ENCODE results near the gene DCLK2.

DCLK2 gene

DNA sequence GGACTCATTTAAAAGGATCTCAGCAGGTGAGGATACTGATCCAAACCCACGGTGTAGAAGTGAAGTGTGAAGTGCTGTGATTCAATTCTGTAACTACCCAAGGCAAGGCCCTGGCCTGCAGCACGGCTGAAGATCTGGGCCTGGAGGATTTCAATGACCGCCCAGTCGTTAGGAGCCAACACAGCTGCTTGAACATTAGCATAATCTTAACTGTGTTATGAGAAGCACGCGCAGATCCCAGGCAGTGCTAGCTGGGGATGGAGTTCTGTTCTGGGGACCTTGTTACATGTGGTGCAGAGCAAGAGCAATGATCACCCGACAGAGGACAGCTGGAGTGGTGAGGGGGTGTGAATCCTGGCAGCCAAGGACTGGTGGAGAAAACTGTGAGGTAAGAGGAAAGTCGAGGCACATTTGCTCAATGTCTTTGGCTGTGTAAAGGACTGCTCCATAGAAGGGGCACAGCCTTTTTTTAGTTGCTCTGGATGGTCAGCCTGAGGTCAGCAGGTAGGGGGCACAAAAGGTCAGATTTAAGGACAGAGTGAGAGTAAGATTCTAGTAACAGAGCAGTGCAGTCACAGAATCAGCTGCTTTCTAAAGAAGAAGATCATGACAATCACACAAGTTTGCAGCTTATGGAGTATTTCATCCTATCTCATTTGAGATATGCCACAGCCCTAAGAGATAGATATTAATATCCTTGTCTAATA, 181.8 kb downstream of the DCLK2 start:
- TF ChIP-seq, protein P1, sequence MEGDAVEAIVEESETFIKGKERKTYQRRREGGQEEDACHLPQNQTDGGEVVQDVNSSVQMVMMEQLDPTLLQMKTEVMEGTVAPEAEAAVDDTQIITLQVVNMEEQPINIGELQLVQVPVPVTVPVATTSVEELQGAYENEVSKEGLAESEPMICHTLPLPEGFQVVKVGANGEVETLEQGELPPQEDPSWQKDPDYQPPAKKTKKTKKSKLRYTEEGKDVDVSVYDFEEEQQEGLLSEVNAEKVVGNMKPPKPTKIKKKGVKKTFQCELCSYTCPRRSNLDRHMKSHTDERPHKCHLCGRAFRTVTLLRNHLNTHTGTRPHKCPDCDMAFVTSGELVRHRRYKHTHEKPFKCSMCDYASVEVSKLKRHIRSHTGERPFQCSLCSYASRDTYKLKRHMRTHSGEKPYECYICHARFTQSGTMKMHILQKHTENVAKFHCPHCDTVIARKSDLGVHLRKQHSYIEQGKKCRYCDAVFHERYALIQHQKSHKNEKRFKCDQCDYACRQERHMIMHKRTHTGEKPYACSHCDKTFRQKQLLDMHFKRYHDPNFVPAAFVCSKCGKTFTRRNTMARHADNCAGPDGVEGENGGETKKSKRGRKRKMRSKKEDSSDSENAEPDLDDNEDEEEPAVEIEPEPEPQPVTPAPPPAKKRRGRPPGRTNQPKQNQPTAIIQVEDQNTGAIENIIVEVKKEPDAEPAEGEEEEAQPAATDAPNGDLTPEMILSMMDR (IDR thresholded peaks at IDR 0.05; ENCODE audit: low read depth, low read length): no peak
- TF ChIP-seq POLR2A (IDR thresholded peaks at IDR 0.05; ENCODE audit: extremely low read depth, insufficient read length): no peak
- no peak for TF ChIP-seq MYC (IDR thresholded peaks at IDR 0.05; ENCODE audit: low read depth, low read length)
- TF ChIP-seq, protein P2, sequence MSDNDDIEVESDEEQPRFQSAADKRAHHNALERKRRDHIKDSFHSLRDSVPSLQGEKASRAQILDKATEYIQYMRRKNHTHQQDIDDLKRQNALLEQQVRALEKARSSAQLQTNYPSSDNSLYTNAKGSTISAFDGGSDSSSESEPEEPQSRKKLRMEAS (IDR thresholded peaks at IDR 0.05; ENCODE audit: low read depth, low read length): no peak
- DNase-seq (ENCODE audit: low read depth): no peak
- no peak overlapping the region for H3K4me3 ChIP-seq (ENCODE audit: low read depth, low read length)

DNA sequence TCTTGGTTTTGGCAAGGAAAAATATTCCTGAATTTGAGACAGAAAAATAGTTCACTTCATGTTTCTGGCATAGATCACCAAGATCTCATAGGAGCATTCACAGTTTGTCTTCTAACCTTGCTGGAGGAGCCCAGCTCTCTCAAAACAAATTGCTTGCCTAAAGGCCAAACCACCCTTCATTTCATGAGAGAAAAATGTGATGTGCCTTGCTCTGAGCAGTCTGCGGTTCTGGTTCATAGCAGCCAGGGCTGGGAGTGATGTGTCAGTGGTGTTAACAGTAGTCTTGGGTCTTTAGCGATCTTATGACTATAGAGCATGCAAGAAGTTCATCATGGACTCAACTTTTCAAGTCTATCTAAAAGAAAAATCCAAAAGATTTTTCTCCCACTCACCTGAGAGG, 183.3 kb downstream of the DCLK2 start:
- DNase-seq (ENCODE audit: low read depth): no peak
- TF ChIP-seq, protein P2 (IDR thresholded peaks at IDR 0.05; ENCODE audit: low read depth, low read length): no peak
- TF ChIP-seq MYC (IDR thresholded peaks at IDR 0.05; ENCODE audit: low read depth, low read length) (no peak), POLR2A (IDR thresholded peaks at IDR 0.05; ENCODE audit: extremely low read depth, insufficient read length) (no peak)
- TF ChIP-seq, protein P1 (IDR thresholded peaks at IDR 0.05; ENCODE audit: low read depth, low read length): no peak

DNA sequence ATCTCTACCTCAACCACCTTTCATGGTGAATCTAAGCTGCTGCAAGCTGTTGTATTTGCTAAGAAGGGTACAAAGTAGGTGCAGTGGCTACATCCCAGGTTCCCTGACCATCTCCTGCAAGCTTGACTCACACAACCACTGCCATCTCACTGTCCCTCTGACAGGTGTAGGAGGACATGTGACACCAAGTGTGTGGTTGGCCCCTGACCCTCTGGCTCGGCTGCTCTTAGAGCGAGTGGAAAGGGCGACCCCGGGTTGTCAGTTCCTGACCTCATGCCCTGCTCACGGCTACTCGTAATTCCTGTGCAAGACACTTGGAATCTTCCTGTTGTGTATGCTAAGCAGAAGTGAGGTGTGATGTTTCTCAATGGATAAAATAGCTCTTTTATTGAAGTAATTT, 184.4 kb downstream of the DCLK2 start:
- no peak for TF ChIP-seq MYC (IDR thresholded peaks at IDR 0.05; ENCODE audit: low read depth, low read length)
- TF ChIP-seq, protein P1 (IDR thresholded peaks at IDR 0.05; ENCODE audit: low read depth, low read length): no peak
- TF ChIP-seq, protein P2 (IDR thresholded peaks at IDR 0.05; ENCODE audit: low read depth, low read length): no peak
- no peak overlapping the region for H3K4me3 ChIP-seq (ENCODE audit: low read depth, low read length)
- no peak for DNase-seq (ENCODE audit: low read depth)

More for the DNA sequence above, 183.3 kb downstream of the DCLK2 start:
- no peak overlapping the region for H3K4me3 ChIP-seq (ENCODE audit: low read depth, low read length)

DNA sequence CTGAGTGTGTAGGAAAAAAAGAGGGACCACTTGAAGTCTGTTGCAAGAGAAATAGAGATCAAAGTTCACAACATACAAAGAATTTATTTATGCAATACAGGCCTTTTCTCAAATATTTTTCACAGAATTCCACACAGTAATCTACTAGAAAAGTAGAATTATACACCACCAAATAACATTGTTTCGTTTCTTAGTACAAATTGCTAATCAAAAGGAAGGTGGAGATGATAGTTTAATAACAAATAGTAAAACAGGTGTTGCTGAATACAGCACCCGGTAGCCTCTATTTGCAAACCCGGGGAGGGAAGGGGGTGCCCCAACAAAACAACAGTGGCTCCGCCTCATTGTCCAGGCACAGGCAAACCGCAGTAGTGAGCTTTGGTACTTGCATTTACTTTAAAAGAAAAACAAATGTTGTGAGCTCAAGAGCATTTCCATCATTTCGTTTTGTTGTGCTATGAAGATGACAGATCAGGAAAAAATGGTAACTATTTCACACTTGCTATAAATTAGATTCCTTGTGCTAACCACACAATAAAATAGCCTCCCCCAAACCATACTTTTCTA, 186.4 kb downstream of the DCLK2 start:
- no peak for DNase-seq (ENCODE audit: low read depth)
- TF ChIP-seq, protein P1 (IDR thresholded peaks at IDR 0.05; ENCODE audit: low read depth, low read length): no peak
- TF ChIP-seq POLR2A (IDR thresholded peaks at IDR 0.05; ENCODE audit: extremely low read depth, insufficient read length) (no peak), MYC (IDR thresholded peaks at IDR 0.05; ENCODE audit: low read depth, low read length) (no peak)
- TF ChIP-seq, protein P2 (IDR thresholded peaks at IDR 0.05; ENCODE audit: low read depth, low read length): no peak
- H3K4me3 ChIP-seq (ENCODE audit: low read depth, low read length): no peak overlapping the region

DNA sequence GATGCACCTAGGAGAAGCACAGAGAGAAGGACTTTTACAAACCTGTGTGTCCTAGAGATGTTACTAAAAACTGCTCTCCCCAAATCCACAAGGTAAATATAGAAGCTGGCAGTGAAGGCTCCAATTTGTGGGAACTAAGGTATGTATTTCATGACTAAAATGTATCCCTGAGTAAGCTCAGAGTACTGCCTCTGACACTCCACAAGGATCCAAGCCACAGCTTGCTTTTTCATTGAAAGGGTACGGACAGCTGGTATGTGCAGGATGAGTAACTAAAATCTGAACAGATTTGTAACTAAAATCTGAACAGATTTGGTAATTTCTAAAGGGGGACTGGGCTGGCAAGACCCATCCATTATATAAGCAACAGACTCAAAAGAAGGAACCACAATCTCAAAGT, 187.6 kb downstream of the DCLK2 start:
- no peak for DNase-seq (ENCODE audit: low read depth)
- TF ChIP-seq, protein P1 (IDR thresholded peaks at IDR 0.05; ENCODE audit: low read depth, low read length): no peak
- TF ChIP-seq MYC (IDR thresholded peaks at IDR 0.05; ENCODE audit: low read depth, low read length) (no peak), POLR2A (IDR thresholded peaks at IDR 0.05; ENCODE audit: extremely low read depth, insufficient read length) (no peak)
- TF ChIP-seq, protein P2 (IDR thresholded peaks at IDR 0.05; ENCODE audit: low read depth, low read length): no peak
- H3K4me3 ChIP-seq (ENCODE audit: low read depth, low read length): no peak overlapping the region
